BLaER1 (cell line): ENCODE results near the gene LRRC3C.
"Not testable (repeated sequence)": the region's sequence is repeated elsewhere in the genome, so short reads cannot be mapped to it uniquely, and the experiment has no call there.

Source experiments
- H3K27ac ChIP-seq: shearing (Covaris generic); formaldehyde crosslinking; 2 replicates; pipeline ENCODE4 v1.8.1; 2022
- H3K27me3 ChIP-seq: shearing (Covaris generic); formaldehyde crosslinking; 2 replicates; pipeline ENCODE4 v1.8.1; 2022
- H3K36me3 ChIP-seq: shearing (Covaris generic); formaldehyde crosslinking; 2 replicates; pipeline ENCODE4 v1.8.1; 2022
- H3K4me1 ChIP-seq: shearing (Covaris generic); formaldehyde crosslinking; 2 replicates; pipeline ENCODE4 v1.8.1; 2022
- H3K4me2 ChIP-seq: shearing (Covaris generic); formaldehyde crosslinking; 2 replicates; pipeline ENCODE4 v1.8.1; 2022
- H3K4me3 ChIP-seq: shearing (Covaris generic); formaldehyde crosslinking; 2 replicates; pipeline ENCODE4 v1.8.1; 2022
- H3K9ac ChIP-seq: shearing (Covaris generic); formaldehyde crosslinking; 2 replicates; pipeline ENCODE4 v1.8.1; 2022
- H3K9me3 ChIP-seq: shearing (Covaris generic); formaldehyde crosslinking; 2 replicates; pipeline ENCODE4 v1.8.1; 2022
- H4K20me1 ChIP-seq: shearing (Covaris generic); formaldehyde crosslinking; 2 replicates; pipeline ENCODE4 v1.8.1; 2022
- Cebpa-rat ChIP-seq: shearing (Covaris generic); IDR thresholded peaks from 2 replicates; pipeline ENCODE4 v1.8.1; 2022

The LRRC3C gene

GRCh38 chr17:39927101-39927928 lies at the start of gene LRRC3C, which contains the start of gene ORMDL3:
LRRC3C (plus strand) TSS chr17:39927732; CDS start chr17:39941524, 13,792 bp downstream.
ORMDL3 (minus strand) TSS chr17:39927601; CDS start chr17:39924203, 3,398 bp downstream.
- peaks cover 39% of the 10 kb centered on the region for H4K20me1 ChIP-seq
- peaks cover 81% of the 10 kb centered on the region for H3K4me1 ChIP-seq

GRCh38 chr17:39886102-39886501 lies 41.4 kb upstream of the LRRC3C start:
- H3K9ac ChIP-seq, H3K9me3 ChIP-seq, H3K36me3 ChIP-seq, H4K20me1 ChIP-seq, H3K4me3 ChIP-seq, H3K27me3 ChIP-seq, H3K4me2 ChIP-seq, H3K4me1 ChIP-seq, H3K27ac ChIP-seq: not testable (repeated sequence)

More at GRCh38 chr17:39927101-39927928, at the start of gene LRRC3C, which contains the start of gene ORMDL3:
- TF ChIP-seq Cebpa-rat = no peak
- peak within 1 kb of the TSS; percentile 85 for H3K27ac ChIP-seq
- peak within 1 kb of the TSS; percentile 88 for H3K4me3 ChIP-seq
- no peaks in the 10 kb centered on the region for H3K9me3 ChIP-seq
- no peaks in the 10 kb centered on the region for H3K27me3 ChIP-seq
- H3K36me3 ChIP-seq = peaks cover 25% of the 10 kb centered on the region
- peak within 1 kb of the TSS; percentile 92 for H3K9ac ChIP-seq
- peak within 1 kb of the TSS; percentile 98 for H3K4me2 ChIP-seq

- Histone ChIP-seq H3K9me3 (no peaks in the 10 kb centered on the region), H3K4me2 (no peak overlapping the region), H3K9ac (no peak overlapping the region), H3K4me1 (peaks cover 9% of the 10 kb centered on the region), H3K36me3 (no peaks in the 10 kb centered on the region), H4K20me1 (no peaks in the 10 kb centered on the region), H3K27me3 (no peaks in the 10 kb centered on the region), H3K4me3 (no peak overlapping the region), H3K27ac (no peak overlapping the region)
- no peak for TF ChIP-seq Cebpa-rat
These were observed 40.5 kb upstream of the LRRC3C start for GRCh38 chr17:39887078-39887477.

- Histone ChIP-seq H3K9ac (no peak overlapping the region), H3K4me2 (no peak overlapping the region), H4K20me1 (no peaks in the 10 kb centered on the region), H3K36me3 (no peaks in the 10 kb centered on the region), H3K27me3 (no peaks in the 10 kb centered on the region), H3K4me1 (peaks cover 9% of the 10 kb centered on the region), H3K27ac (no peak overlapping the region), H3K9me3 (no peaks in the 10 kb centered on the region), H3K4me3 (no peak overlapping the region)
- no peak for TF ChIP-seq Cebpa-rat
These were observed 38.3 kb upstream of the LRRC3C start for GRCh38 chr17:39889200-39889599.

- Histone ChIP-seq H3K9ac (no peak overlapping the region), H3K9me3 (no peaks in the 10 kb centered on the region), H3K36me3 (no peaks in the 10 kb centered on the region), H3K4me2 (no peak overlapping the region), H3K4me1 (peaks cover 19% of the 10 kb centered on the region), H3K27me3 (no peaks in the 10 kb centered on the region), H4K20me1 (no peaks in the 10 kb centered on the region), H3K27ac (no peak overlapping the region), H3K4me3 (no peak overlapping the region)
- TF ChIP-seq Cebpa-rat = no peak
These were observed 32.7 kb upstream of the LRRC3C start for GRCh38 chr17:39894681-39895376.

GRCh38 chr17:39898088-39898487 lies 29.4 kb upstream of the LRRC3C start:
- TF ChIP-seq Cebpa-rat = no peak
- H3K36me3 ChIP-seq = 0 out of 2 replicates have a peak, but pooled peaks cover 7% of the 10 kb centered on the region

GRCh38 chr17:39899215-39899614 lies 28.3 kb upstream of the LRRC3C start:
- Histone ChIP-seq H3K9me3 (no peaks in the 10 kb centered on the region), H3K36me3 (0 out of 2 replicates have a peak, but pooled peaks cover 7% of the 10 kb centered on the region), H3K4me1 (peaks cover 28% of the 10 kb centered on the region), H3K27me3 (no peaks in the 10 kb centered on the region), H4K20me1 (peaks cover 7% of the 10 kb centered on the region; the same call in 1 of the 2 replicates), H3K4me3 (no peak overlapping the region), H3K9ac (no peak overlapping the region), H3K27ac (no peak overlapping the region), H3K4me2 (no peak overlapping the region)
- TF ChIP-seq Cebpa-rat = no peak

More at GRCh38 chr17:39898088-39898487, 29.4 kb upstream of the LRRC3C start:
- Histone ChIP-seq H3K27ac (no peak overlapping the region), H3K27me3 (no peaks in the 10 kb centered on the region), H3K9me3 (no peaks in the 10 kb centered on the region), H4K20me1 (peaks cover 4% of the 10 kb centered on the region; the same call in 1 of the 2 replicates), H3K4me2 (no peak overlapping the region), H3K4me1 (peaks cover 17% of the 10 kb centered on the region), H3K9ac (no peak overlapping the region), H3K4me3 (no peak overlapping the region)

- H3K9me3 ChIP-seq, H4K20me1 ChIP-seq, H3K9ac ChIP-seq, H3K4me3 ChIP-seq, H3K4me2 ChIP-seq, H3K27me3 ChIP-seq, H3K27ac ChIP-seq: not testable (repeated sequence)
- Histone ChIP-seq H3K36me3 (peaks cover 28% of the 10 kb centered on the region; the same call in 1 of the 2 replicates), H3K4me1 (peaks cover 35% of the 10 kb centered on the region)
These were observed 25.5 kb upstream of the LRRC3C start for GRCh38 chr17:39902027-39902426.

- Histone ChIP-seq H3K4me2 (peak overlapping the region; percentile 66), H3K4me3 (no peak overlapping the region), H3K27me3 (no peaks in the 10 kb centered on the region), H4K20me1 (peaks cover 7% of the 10 kb centered on the region; the same call in 1 of the 2 replicates), H3K9ac (no peak overlapping the region), H3K36me3 (peaks cover 39% of the 10 kb centered on the region; the same call in 1 of the 2 replicates), H3K4me1 (peaks cover 35% of the 10 kb centered on the region), H3K27ac (no peak overlapping the region), H3K9me3 (no peaks in the 10 kb centered on the region)
- no peak for TF ChIP-seq Cebpa-rat
These were observed 24.2 kb upstream of the LRRC3C start for GRCh38 chr17:39903158-39903884.
